Erythroblast (primary cell): ENCODE results near the gene SARS1.

Source experiments
- GATA1 ChIP-seq: IDR thresholded peaks from 2 replicates; pipeline ENCODE4 v1.6.1; 2011; ENCODE audit warnings: low read depth, mild to moderate bottlenecking, control low read depth, low read length, moderate library complexity
- POLR2A ChIP-seq: IDR thresholded peaks from 2 replicates; pipeline ENCODE4 v1.6.1; 2011; ENCODE audit warnings: mild to moderate bottlenecking, low read length

GRCh38 chr1:109239047-109239408, 25.3 kb downstream of the SARS1 start:
- TF ChIP-seq POLR2A: no peak
- TF ChIP-seq GATA1: no peak
